ENCODE data around the gene CCDC88C.

DNA sequence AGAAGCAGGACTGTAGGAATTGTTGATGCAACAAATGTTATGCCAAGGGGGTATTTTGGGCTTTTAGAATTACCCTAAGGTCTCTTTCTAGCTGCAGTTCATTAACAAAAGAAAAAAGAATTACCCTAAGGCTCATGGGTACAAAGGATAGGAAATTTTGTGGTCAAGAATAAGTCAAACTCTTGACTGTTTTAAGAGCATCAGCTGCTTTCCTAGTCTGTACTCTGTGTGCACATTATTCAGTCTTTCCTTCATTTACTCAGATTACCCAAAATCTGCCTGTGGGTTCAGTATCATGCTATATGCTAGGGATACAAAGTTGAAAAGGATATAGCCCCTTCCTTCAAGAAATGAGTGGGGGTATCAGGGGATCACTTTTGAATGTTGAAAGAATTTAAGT lies 36.5 kb upstream of the CCDC88C start:
- TF ChIP-seq POLR2A (IDR thresholded peaks at IDR 0.05; ENCODE audit: low read length) (no peak), GATA1 (IDR thresholded peaks at IDR 0.05; ENCODE audit: low read depth, low read length) (no peak)
